ENCODE results near the gene SOBP. TPM values are rescaled to one million over a fixed set of nuclear protein-coding genes. Genes with fewer than 3 reads are reported as not detected.

Gene SOBP
- total RNA-seq, 4 donors from 2014 or later, result 6.0 to 18.4 (median 6.7) TPM

DNA sequence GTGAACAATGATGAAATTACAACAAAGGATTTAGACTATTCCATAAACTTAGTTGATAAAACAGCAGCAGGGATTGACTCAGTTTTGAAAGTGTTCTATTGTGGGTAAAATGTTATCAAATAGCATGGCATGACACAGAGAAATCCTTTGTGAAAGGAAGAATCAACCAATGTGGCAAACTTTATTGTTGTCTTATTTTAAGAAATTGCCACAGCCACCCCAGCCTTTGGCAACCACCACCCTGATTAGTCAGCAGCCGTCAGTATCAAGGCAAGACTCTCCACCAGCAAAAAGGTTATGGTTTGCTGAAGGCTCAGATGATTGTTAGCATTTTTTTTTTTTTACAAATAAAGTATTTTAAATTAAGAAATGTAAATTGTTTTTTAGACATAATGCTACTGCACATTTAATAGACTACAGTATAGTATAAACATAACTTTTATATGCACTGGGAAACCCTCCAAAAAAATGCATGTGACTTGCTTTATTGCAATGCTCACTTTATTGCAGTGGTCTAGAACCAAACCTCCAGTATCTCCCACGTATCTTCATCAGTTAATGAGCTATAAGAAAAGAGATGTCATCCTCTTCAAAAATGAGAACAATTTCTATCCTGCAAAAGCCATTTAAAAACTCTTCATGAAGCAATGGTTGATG lies 162.7 kb downstream of the SOBP start:
- DNase-seq (ENCODE audit: low spot score in 2 of 2), result no peak
- H3K27me3 ChIP-seq, result no peaks in the 10 kb centered on the region
- H3K27ac ChIP-seq, result no peak overlapping the region
- H3K9me3 ChIP-seq, result peaks cover 0 to 4% (median 0%) of the 10 kb centered on the region in 4 donors
- H3K4me3 ChIP-seq, result no peak overlapping the region
- H3K36me3 ChIP-seq, result no peaks in the 10 kb centered on the region
- 59 to 72% methylated on average over 2 of the region's 2 CpGs for WGBS, 2 donors
- TF ChIP-seq, protein P1, sequence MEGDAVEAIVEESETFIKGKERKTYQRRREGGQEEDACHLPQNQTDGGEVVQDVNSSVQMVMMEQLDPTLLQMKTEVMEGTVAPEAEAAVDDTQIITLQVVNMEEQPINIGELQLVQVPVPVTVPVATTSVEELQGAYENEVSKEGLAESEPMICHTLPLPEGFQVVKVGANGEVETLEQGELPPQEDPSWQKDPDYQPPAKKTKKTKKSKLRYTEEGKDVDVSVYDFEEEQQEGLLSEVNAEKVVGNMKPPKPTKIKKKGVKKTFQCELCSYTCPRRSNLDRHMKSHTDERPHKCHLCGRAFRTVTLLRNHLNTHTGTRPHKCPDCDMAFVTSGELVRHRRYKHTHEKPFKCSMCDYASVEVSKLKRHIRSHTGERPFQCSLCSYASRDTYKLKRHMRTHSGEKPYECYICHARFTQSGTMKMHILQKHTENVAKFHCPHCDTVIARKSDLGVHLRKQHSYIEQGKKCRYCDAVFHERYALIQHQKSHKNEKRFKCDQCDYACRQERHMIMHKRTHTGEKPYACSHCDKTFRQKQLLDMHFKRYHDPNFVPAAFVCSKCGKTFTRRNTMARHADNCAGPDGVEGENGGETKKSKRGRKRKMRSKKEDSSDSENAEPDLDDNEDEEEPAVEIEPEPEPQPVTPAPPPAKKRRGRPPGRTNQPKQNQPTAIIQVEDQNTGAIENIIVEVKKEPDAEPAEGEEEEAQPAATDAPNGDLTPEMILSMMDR (IDR thresholded peaks at IDR 0.05), result no peak
- TF ChIP-seq EP300 (IDR thresholded peaks at IDR 0.05), result no peak
- no peak for TF ChIP-seq POLR2A (IDR thresholded peaks at IDR 0.05)
- H3K4me1 ChIP-seq, result peaks cover 0 to 11% (median under 1%) of the 10 kb centered on the region in 4 donors

DNA sequence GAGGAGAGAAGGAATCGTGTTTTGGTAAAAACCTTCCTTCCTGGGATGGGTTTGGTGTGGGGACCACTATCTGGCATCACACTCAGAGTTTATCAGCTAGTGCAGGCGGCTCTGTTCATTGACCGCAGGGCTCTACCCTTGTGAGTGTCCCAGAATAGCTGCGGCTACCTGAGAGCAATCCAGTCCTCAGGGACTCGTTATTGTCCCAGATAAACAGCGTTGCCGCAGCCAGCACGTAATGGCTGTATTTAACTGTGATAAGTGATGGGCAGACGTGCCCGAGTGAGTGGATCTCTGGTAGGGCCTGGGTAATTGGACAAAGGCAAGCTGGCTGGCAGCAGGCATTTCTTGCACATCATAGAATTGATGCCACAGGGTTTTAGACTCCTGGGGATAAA lies 163.3 kb downstream of the SOBP start:
- H3K27ac ChIP-seq, result no peak overlapping the region
- peaks cover 0 to 10% (median 2%) of the 10 kb centered on the region in 4 donors for H3K4me1 ChIP-seq
- no peak overlapping the region for H3K4me3 ChIP-seq
- TF ChIP-seq EP300 (IDR thresholded peaks at IDR 0.05), result no peak
- TF ChIP-seq, protein P1 (IDR thresholded peaks at IDR 0.05), result no peak
- TF ChIP-seq POLR2A (IDR thresholded peaks at IDR 0.05), result no peak
- H3K36me3 ChIP-seq, result peaks cover 0 to 1% (median 0%) of the 10 kb centered on the region in 3 donors
- peaks cover 0 to 4% (median 0%) of the 10 kb centered on the region in 4 donors for H3K9me3 ChIP-seq
- no peaks in the 10 kb centered on the region for H3K27me3 ChIP-seq
- 86 to 90% methylated on average over 10 of the region's 10 CpGs for WGBS, 2 donors
- no peak for DNase-seq (ENCODE audit: low spot score in 2 of 2)

DNA sequence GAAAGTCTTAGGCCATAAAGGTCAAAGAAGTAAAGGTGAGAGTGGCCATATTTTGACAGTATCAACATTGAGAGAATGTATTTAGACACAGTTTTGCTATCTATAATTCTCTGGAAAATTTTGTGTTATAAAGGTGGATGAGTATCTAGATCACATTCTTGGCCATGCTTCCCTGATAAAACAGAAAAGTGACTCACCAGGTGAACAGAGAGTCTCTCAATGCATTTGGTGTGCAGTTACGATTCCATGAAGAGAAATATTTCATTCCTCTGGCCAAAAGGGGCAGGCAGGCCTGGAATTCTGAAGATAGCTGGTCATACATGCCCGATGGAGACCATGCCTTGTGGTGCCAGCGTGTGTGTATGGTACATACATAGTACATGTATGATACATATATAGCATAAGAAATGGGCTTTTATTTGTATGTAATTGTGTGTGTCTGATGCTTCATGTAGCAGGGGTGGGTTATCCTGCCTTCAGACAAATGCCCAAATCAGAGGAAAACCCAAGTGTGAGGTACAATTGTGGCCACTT lies 164.0 kb downstream of the SOBP start:
- no peak for DNase-seq (ENCODE audit: low spot score in 2 of 2)
- Histone ChIP-seq H3K9me3 (peaks cover 0 to 4% (median 0%) of the 10 kb centered on the region in 4 donors), H3K4me1 (peaks cover 0 to 10% (median 2%) of the 10 kb centered on the region in 4 donors), H3K36me3 (peaks cover 0 to 5% (median 0%) of the 10 kb centered on the region in 3 donors), H3K27ac (no peak overlapping the region), H3K27me3 (no peaks in the 10 kb centered on the region), H3K4me3 (no peak overlapping the region)
- 97% methylated on average over 3 of the region's 3 CpGs for WGBS, 2 donors
- TF ChIP-seq EP300 (IDR thresholded peaks at IDR 0.05) (no peak), POLR2A (IDR thresholded peaks at IDR 0.05) (no peak)
- TF ChIP-seq, protein P1 (IDR thresholded peaks at IDR 0.05), result no peak

DNA sequence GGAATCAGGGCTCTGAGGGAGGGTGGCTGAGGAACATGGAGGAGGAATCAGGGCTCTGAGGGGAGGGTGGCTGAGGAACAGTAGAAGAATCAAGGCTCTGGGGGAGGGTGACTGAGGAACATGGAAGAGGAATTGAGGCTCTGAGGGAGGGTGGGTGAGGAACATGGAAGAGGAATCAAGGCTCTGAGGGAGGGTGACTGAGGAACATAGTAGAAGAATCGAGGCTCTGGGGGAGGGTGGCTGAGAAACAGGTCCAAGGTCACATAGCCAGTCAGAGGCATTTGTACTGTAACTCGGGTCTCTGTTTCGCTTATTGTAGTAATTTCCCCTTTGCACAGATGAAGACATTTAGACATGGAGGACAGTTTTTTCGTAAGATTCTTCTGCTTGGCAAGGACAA lies 164.8 kb downstream of the SOBP start:
- WGBS, 2 donors, result 48 to 66% methylated on average over 4 of the region's 4 CpGs
- no peak overlapping the region for H3K27ac ChIP-seq
- H3K27me3 ChIP-seq, result no peaks in the 10 kb centered on the region
- peaks cover 0 to 5% (median 0%) of the 10 kb centered on the region in 3 donors for H3K36me3 ChIP-seq
- no peak overlapping the region for H3K4me3 ChIP-seq
- H3K4me1 ChIP-seq, result peaks cover 0 to 10% (median 2%) of the 10 kb centered on the region in 4 donors
- DNase-seq (ENCODE audit: low spot score in 2 of 2), result no peak
- TF ChIP-seq POLR2A (IDR thresholded peaks at IDR 0.05) (no peak), EP300 (IDR thresholded peaks at IDR 0.05) (no peak)
- TF ChIP-seq, protein P1 (IDR thresholded peaks at IDR 0.05), result no peak
- peaks cover 0 to 4% (median 0%) of the 10 kb centered on the region in 4 donors for H3K9me3 ChIP-seq

DNA sequence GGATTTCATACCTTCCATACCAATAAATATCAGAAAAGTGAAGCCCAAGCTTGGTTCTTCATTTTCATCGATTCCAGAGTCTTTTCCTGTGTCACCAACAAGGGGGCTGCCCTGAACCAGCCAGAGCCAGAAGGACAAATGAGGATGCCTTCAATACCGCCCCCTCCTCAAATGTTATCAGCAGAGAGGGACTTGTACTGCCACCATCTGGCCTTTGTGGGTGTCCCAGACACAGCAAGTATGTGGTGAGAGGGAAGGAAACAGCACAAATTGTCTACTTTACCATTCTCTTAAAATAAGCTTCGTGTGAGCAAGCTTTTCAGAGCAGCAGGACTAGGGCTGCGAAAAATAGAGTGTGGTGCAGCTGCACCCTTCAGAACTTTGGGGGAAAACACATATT lies 165.3 kb downstream of the SOBP start:
- WGBS, 2 donors, result 42 to 54% methylated on average over 4 of the region's 4 CpGs
- H3K27ac ChIP-seq, result no peak overlapping the region
- H3K4me3 ChIP-seq, result no peak overlapping the region
- TF ChIP-seq, protein P1 (IDR thresholded peaks at IDR 0.05), result peak in 1 of 5 experiments; percentile 11
- TF ChIP-seq POLR2A (IDR thresholded peaks at IDR 0.05), result no peak
- peaks cover 0 to 10% (median 2%) of the 10 kb centered on the region in 4 donors for H3K4me1 ChIP-seq
- peaks cover 0 to 4% (median 0%) of the 10 kb centered on the region in 4 donors for H3K9me3 ChIP-seq
- no peaks in the 10 kb centered on the region for H3K27me3 ChIP-seq
- no peak for DNase-seq (ENCODE audit: low spot score in 2 of 2)
- peaks cover 0 to 5% (median 0%) of the 10 kb centered on the region in 3 donors for H3K36me3 ChIP-seq

Data from tibial nerve (tissue), 4 donors.